22Rv1 (cell line): Measurements from ENCODE around the gene NOL11.

Experiments
- H3K27ac ChIP-seq: fragments of 450-650 bp; 2 replicates; pipeline ENCODE4 v1.5.1; 2017
- ZFX ChIP-seq: fragments of 450-650 bp; IDR thresholded peaks from 2 replicates; pipeline ENCODE4 v1.6.1; 2017; ENCODE audit warnings: antibody characterized with exemption, borderline replicate concordance
- TF ChIP-seq, protein P1 (sequence below): fragments of 450-650 bp; IDR thresholded peaks from 2 replicates; pipeline ENCODE4 v1.5.1; 2017; ENCODE audit warnings: mild to moderate bottlenecking

The NOL11 gene

DNA sequence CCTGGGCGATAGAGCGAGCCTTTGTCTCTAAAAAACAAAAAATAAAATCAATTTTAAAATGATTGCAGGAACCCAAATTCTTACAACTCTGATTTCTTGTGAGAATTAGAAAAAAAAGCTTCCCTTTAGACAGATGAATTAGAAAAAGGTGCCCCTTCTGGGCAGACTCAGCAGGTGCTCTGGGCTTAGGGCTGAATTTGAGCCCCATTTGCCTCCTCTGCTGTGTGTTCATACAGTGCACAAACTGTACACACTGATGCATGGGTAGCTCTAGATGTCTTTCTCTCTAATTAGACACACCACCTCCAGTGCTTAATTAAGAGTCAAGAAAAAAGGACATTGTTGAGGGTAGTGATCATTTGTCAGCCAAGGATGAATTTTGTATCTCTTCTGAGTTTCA lies 38.5 kb upstream of the NOL11 start:
- TF ChIP-seq ZFX, result no peak
- TF ChIP-seq, protein P1, sequence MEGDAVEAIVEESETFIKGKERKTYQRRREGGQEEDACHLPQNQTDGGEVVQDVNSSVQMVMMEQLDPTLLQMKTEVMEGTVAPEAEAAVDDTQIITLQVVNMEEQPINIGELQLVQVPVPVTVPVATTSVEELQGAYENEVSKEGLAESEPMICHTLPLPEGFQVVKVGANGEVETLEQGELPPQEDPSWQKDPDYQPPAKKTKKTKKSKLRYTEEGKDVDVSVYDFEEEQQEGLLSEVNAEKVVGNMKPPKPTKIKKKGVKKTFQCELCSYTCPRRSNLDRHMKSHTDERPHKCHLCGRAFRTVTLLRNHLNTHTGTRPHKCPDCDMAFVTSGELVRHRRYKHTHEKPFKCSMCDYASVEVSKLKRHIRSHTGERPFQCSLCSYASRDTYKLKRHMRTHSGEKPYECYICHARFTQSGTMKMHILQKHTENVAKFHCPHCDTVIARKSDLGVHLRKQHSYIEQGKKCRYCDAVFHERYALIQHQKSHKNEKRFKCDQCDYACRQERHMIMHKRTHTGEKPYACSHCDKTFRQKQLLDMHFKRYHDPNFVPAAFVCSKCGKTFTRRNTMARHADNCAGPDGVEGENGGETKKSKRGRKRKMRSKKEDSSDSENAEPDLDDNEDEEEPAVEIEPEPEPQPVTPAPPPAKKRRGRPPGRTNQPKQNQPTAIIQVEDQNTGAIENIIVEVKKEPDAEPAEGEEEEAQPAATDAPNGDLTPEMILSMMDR, result no peak
- no peak overlapping the region for H3K27ac ChIP-seq

DNA sequence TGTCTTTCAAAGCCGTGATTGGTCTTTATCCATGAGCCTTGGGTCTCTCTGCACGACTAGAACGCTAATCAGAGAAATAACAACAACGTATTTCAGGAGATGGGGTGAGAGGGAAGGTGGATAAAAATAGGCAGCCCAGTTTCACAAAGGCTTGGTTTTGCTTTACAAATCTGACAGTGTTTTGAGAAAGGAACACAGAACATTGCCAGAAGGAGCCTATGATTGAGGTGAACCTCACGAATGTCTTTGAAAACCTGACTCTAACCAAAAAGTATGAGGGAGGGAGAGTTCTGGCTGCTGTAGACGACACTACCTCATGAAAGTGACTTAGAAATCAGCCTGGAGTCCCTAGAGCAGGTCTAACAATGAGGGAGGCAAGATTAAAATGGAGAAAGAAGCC lies 38.0 kb upstream of the NOL11 start:
- no peak for TF ChIP-seq ZFX
- TF ChIP-seq, protein P1, result no peak
- no peak overlapping the region for H3K27ac ChIP-seq

DNA sequence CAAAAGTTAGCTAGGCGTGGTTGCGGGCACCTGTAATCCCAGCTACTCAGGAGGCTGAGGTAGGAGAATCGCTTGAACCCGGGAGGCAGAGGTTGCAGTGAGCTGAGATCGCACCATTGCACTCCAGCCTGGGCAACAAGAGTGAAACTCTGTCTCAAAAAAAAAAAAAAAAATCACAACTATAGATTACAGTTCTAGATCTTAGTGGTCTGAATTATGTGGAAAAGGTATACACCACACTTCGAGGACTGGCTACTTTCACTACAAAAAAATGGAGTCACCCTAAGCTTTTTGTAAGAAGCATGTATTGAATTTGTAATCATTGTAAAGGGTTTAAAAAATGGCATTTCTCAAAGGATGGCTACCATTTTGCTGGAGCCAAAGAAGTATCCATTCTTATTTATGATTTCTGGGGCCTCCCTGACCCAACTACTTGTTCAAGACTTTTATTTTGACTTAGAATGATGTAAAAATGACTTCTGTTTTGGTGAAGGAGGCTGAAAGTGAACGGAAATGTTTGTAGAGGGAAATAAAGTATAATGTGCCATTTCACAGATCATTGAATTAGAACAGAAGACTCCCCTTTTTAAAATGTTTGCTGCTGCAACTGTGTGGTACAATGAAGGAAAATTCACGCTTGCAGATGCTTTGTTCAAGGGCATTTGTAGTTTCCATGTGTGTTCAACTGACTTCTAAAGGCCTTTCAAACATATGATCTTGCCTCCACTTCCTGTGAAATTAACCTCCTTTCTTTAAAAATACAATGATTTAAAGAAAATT lies 37.1 kb upstream of the NOL11 start:
- TF ChIP-seq ZFX, result no peak
- TF ChIP-seq, protein P1, result no peak
- no peak overlapping the region for H3K27ac ChIP-seq

DNA sequence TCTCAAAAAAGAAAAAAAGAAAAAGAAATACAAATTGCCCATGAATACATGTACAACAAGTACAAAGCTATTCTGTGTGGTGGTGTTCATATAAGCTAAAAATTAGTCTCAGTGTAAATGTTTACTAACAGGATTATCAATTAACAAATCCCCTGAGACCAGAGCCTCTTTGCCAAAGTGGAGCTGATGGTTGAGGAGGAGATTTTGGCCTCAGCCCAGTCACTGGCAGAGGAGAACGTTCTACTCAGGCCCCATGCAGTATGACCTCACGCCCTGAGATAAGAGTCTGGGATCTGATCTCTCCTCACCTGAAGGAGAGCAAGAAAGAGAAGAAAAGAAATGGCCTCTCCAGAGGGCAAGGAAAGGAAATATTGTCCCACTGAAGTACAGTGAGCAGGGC lies 35.5 kb upstream of the NOL11 start:
- TF ChIP-seq, protein P1, result no peak
- TF ChIP-seq ZFX, result no peak
- H3K27ac ChIP-seq, result no peak overlapping the region

DNA sequence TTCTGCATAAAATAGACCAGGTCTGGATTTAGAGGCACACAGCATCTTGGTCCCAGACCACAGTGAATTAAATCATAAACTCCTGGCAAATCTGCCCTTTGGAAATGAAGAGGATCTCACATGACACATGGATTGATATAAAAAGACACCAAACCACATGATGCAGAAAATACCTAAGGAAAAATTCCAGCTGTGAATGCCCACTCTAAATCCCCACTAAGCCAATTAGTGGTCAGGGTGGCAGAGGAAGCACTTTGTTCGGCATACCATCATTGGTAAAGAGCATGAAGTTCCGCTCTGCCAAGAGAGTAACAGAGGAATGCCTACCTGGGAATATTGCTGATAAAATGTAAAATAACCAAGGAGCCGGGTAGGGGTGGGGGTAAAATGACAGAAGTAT lies 32.4 kb upstream of the NOL11 start:
- TF ChIP-seq ZFX, result no peak
- TF ChIP-seq, protein P1, result no peak
- no peak overlapping the region for H3K27ac ChIP-seq

DNA sequence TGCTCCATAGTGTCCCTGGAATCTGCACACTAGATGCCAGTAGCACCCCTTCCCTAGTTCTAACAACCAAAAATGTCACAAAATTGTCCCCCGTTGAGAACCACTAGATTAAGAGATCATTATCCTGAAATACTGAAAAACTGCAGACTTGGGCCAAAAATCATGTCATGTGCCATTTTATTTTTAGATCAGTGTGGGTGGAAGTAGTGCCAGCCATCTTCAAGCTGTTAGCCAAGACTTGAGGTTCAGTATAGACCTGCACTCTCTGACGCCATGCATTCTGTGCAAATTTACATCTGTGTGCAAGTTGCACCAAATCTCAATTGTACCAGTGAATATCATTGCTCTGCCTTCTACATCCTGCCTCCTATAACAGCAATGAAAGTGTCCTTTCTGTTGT lies 31.5 kb upstream of the NOL11 start:
- no peak overlapping the region for H3K27ac ChIP-seq
- TF ChIP-seq, protein P1, result no peak
- TF ChIP-seq ZFX, result no peak

DNA sequence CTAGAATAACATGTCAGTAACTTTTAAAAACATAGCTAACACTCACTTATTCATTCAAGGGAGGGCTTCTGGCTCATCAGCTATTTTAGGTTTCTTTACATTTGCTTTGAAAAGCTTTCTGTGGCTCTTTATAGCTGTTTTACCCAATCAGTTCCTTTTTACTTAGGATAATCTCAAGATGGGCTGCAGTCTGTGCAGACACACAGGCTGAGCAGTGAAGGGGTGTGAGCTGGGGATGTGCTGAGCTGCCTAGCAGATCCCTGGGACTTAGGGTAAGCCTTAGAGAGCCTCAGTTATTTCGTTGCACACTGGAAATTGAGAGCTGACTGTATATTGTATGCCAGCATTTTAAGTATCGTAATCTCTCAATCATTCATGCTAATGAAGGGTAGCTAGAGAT lies 30.2 kb upstream of the NOL11 start:
- H3K27ac ChIP-seq, result no peak overlapping the region

More for the DNA sequence above, 30.2 kb upstream of the NOL11 start:
- TF ChIP-seq, protein P1, result no peak
- no peak for TF ChIP-seq ZFX
